Measurements from ENCODE around the gene TMEM183A.

TMEM183A gene

GRCh38 chr1:203065191-203065590, 58.0 kb downstream of the TMEM183A start:
- H3K9me2 ChIP-seq (replicated peaks; ENCODE audit: insufficient read depth, low read length): no peaks in the 10 kb centered on the region
- no peak for TF ChIP-seq EZH2phosphoT487 (conservative IDR thresholded peaks at IDR 0.05; ENCODE audit: low read length)
- no peak for TF ChIP-seq CTCF (IDR thresholded peaks at IDR 0.05; ENCODE audit: insufficient read depth, low read length, poor library complexity, severe bottlenecking)
- no peak overlapping the region for H3K4me3 ChIP-seq (ENCODE audit: insufficient read depth, low read length, poor library complexity, severe bottlenecking)
- no peak overlapping the region for H2AFZ ChIP-seq (ENCODE audit: low read depth, low read length, severe bottlenecking)
- H3K27me3 ChIP-seq (ENCODE audit: low read length): no peaks in the 10 kb centered on the region
- H4K20me1 ChIP-seq (ENCODE audit: low read depth, low read length): no peaks in the 10 kb centered on the region
- no peaks in the 10 kb centered on the region for H3K9me3 ChIP-seq (ENCODE audit: insufficient read depth, low read length)
- no peak overlapping the region for H3K4me2 ChIP-seq (ENCODE audit: low read depth, low read length, poor library complexity, severe bottlenecking)
- no peaks in the 10 kb centered on the region for H3K36me3 ChIP-seq (ENCODE audit: low read length)
- no peak overlapping the region for H3K27ac ChIP-seq (ENCODE audit: low read depth, low read length)
- no peaks in the 10 kb centered on the region for H3K79me2 ChIP-seq (ENCODE audit: insufficient read depth, low read length)
- H3F3A ChIP-seq (ENCODE audit: insufficient read depth): no peaks in the 10 kb centered on the region
- H3K9ac ChIP-seq (ENCODE audit: low read length): no peak overlapping the region

- no peaks in the 10 kb centered on the region for H3K36me3 ChIP-seq (ENCODE audit: low read length)
- no peak overlapping the region for H3K27ac ChIP-seq (ENCODE audit: low read depth, low read length)
- H2AFZ ChIP-seq (ENCODE audit: low read depth, low read length, severe bottlenecking): no peak overlapping the region
- no peak overlapping the region for H3K4me3 ChIP-seq (ENCODE audit: insufficient read depth, low read length, poor library complexity, severe bottlenecking)
- TF ChIP-seq EZH2phosphoT487 (conservative IDR thresholded peaks at IDR 0.05; ENCODE audit: low read length) (no peak), CTCF (IDR thresholded peaks at IDR 0.05; ENCODE audit: insufficient read depth, low read length, poor library complexity, severe bottlenecking) (no peak)
- no peaks in the 10 kb centered on the region for H4K20me1 ChIP-seq (ENCODE audit: low read depth, low read length)
- no peaks in the 10 kb centered on the region for H3K27me3 ChIP-seq (ENCODE audit: low read length)
- no peak overlapping the region for H3K4me2 ChIP-seq (ENCODE audit: low read depth, low read length, poor library complexity, severe bottlenecking)
- no peaks in the 10 kb centered on the region for H3K9me3 ChIP-seq (ENCODE audit: insufficient read depth, low read length)
- no peaks in the 10 kb centered on the region for H3K9me2 ChIP-seq (replicated peaks; ENCODE audit: insufficient read depth, low read length)
- no peak overlapping the region for H3K9ac ChIP-seq (ENCODE audit: low read length)
- no peaks in the 10 kb centered on the region for H3F3A ChIP-seq (ENCODE audit: insufficient read depth)
- no peaks in the 10 kb centered on the region for H3K79me2 ChIP-seq (ENCODE audit: insufficient read depth, low read length)
Measured at GRCh38 chr1:203065986-203066385, 58.8 kb downstream of the TMEM183A start.

- H3K27ac ChIP-seq (ENCODE audit: low read depth, low read length): no peak overlapping the region
- no peak for TF ChIP-seq CTCF (IDR thresholded peaks at IDR 0.05; ENCODE audit: insufficient read depth, low read length, poor library complexity, severe bottlenecking)
- TF ChIP-seq EZH2phosphoT487 (conservative IDR thresholded peaks at IDR 0.05; ENCODE audit: low read length): no peak
- H3F3A ChIP-seq (ENCODE audit: insufficient read depth): no peaks in the 10 kb centered on the region
Measured at GRCh38 chr1:203066965-203067364, 59.8 kb downstream of the TMEM183A start.

More at GRCh38 chr1:203066965-203067364, 59.8 kb downstream of the TMEM183A start:
- no peak overlapping the region for H3K4me3 ChIP-seq (ENCODE audit: insufficient read depth, low read length, poor library complexity, severe bottlenecking)
- no peaks in the 10 kb centered on the region for H3K79me2 ChIP-seq (ENCODE audit: insufficient read depth, low read length)
- H4K20me1 ChIP-seq (ENCODE audit: low read depth, low read length): no peaks in the 10 kb centered on the region
- no peak overlapping the region for H3K9ac ChIP-seq (ENCODE audit: low read length)
- H3K9me3 ChIP-seq (ENCODE audit: insufficient read depth, low read length): no peaks in the 10 kb centered on the region
- no peaks in the 10 kb centered on the region for H3K36me3 ChIP-seq (ENCODE audit: low read length)
- no peaks in the 10 kb centered on the region for H3K27me3 ChIP-seq (ENCODE audit: low read length)
- H3K9me2 ChIP-seq (replicated peaks; ENCODE audit: insufficient read depth, low read length): no peaks in the 10 kb centered on the region
- no peak overlapping the region for H3K4me2 ChIP-seq (ENCODE audit: low read depth, low read length, poor library complexity, severe bottlenecking)
- no peak overlapping the region for H2AFZ ChIP-seq (ENCODE audit: low read depth, low read length, severe bottlenecking)
